T-helper 22 cell (primary cell): Measurements from ENCODE around the gene MGAT3.

Experiments used
- DNase-seq: peaks from one replicate; pipeline ENCODE4 v3.0.0-alpha.2; 2020; ENCODE audit warnings: low read depth

MGAT3 gene

GRCh38 chr22:39529487-39529851 is 72.7 kb downstream of the MGAT3 start:
- DNase-seq, result no peak

GRCh38 chr22:39530116-39530515 is 73.3 kb downstream of the MGAT3 start:
- DNase-seq, result no peak

GRCh38 chr22:39530692-39531331 is 74.0 kb downstream of the MGAT3 start:
- no peak for DNase-seq

GRCh38 chr22:39532215-39533073 is 75.6 kb downstream of the MGAT3 start, which contains the start of gene RPS19BP1:
Gene RPS19BP1 (minus strand): TSS chr22:39532748. CDS start chr22:39532738, 10 bp downstream.
- peak; percentile 99 for DNase-seq

- no peak for DNase-seq
These were observed 77.3 kb downstream of the MGAT3 start for GRCh38 chr22:39534092-39534506.

- DNase-seq, result peak; percentile 51
These were observed 78.0 kb downstream of the MGAT3 start for GRCh38 chr22:39534591-39535356.

GRCh38 chr22:39535357-39535725 is 78.5 kb downstream of the MGAT3 start:
- DNase-seq, result no peak

GRCh38 chr22:39535831-39536449 is 79.1 kb downstream of the MGAT3 start:
- DNase-seq, result no peak

- DNase-seq, result no peak
These were observed 79.9 kb downstream of the MGAT3 start for GRCh38 chr22:39536711-39537110.

- DNase-seq, result no peak
These were observed 81.2 kb downstream of the MGAT3 start for GRCh38 chr22:39537975-39538374.
